ENCODE measurements around the gene SRXN1.

DNA sequence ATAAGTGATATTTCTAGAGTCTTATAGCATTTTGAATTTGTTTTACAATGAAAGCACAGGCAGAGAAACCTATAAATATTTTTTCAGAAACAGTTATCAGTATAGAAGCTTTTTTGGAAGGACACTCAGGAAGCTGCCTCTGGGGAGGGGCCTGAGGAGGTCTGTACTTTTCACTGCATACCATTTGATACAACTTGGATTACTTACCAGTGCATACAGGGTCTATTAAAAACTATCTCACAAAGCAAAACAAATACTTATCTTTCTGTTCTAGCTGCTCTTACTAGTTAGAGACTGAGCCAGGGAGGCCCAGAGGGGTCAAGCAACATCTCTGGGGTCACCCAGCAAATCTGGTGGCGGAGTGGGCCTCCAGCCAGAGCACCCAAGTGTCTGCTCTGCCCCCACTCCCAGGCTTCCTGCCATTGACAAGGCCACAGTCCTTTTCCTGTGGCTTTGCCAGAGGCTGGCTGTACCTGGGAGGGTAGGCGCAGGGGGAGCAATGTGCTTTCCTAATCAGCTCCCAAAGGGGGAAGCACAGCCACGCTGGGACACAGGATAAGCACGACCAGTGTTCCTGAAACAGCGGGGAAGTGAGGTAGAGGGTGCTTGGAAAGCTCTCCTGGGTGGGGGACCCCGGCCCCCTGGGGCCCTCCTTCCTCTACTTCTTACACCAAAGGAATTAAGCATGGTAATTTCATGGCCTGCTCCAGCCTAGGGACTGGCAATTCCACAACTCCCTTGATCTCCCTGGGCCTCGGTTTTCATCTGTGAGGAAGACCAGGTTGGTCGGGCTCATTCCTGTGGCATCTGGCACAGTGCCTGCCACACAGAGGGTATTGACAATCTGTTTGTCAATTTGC lies 50.7 kb downstream of the SRXN1 start:
- TF ChIP-seq SUZ12 (IDR thresholded peaks at IDR 0.05) (no peak), SP1 (IDR thresholded peaks at IDR 0.05) (no peak), HDGF (IDR thresholded peaks at IDR 0.05; ENCODE audit: borderline replicate concordance) (no peak), NFRKB (IDR thresholded peaks at IDR 0.05) (no peak), TARDBP (IDR thresholded peaks at IDR 0.05) (no peak), BHLHE40 (IDR thresholded peaks at IDR 0.05; ENCODE audit: borderline replicate concordance) (no peak)
- TF ChIP-seq, protein P1, sequence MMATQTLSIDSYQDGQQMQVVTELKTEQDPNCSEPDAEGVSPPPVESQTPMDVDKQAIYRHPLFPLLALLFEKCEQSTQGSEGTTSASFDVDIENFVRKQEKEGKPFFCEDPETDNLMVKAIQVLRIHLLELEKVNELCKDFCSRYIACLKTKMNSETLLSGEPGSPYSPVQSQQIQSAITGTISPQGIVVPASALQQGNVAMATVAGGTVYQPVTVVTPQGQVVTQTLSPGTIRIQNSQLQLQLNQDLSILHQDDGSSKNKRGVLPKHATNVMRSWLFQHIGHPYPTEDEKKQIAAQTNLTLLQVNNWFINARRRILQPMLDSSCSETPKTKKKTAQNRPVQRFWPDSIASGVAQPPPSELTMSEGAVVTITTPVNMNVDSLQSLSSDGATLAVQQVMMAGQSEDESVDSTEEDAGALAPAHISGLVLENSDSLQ (IDR thresholded peaks at IDR 0.05) = no peak

Data from HEK293T (cell line).